Measurements from ENCODE around the gene CPSF4. TPM values are rescaled to one million over a fixed set of nuclear protein-coding genes. Genes with fewer than 3 reads are reported as not detected.
A peak's percentile ranks its signal among the peaks of the same experiment; 100 is the strongest.

Gene CPSF4
- total RNA-seq, 4 donors from 2014 or later = 13.6 to 34.6 (median 23.0) TPM

GRCh38 chr7:99489235-99489634 is 50.5 kb downstream of the CPSF4 start:
- no peak for ATAC-seq
- TF ChIP-seq POLR2AphosphoS5 (IDR thresholded peaks at IDR 0.05) = no peak
- TF ChIP-seq CTCF (IDR thresholded peaks at IDR 0.05) = no peak
- TF ChIP-seq EP300 (IDR thresholded peaks at IDR 0.05) = no peak
- no peak for TF ChIP-seq POLR2A (IDR thresholded peaks at IDR 0.05)
- peaks cover 5 to 57% of the 10 kb centered on the region in 2 donors for H3K36me3 ChIP-seq
- peaks cover 0 to 16% (median 0%) of the 10 kb centered on the region in 3 donors for H3K9me3 ChIP-seq
- no peaks in the 10 kb centered on the region for H3K4me1 ChIP-seq
- H3K4me3 ChIP-seq = no peak overlapping the region
- H3K27me3 ChIP-seq = no peaks in the 10 kb centered on the region
- no peak overlapping the region for H3K27ac ChIP-seq
- WGBS, 2 donors (ENCODE audit: low coverage in 1 of 2) = 84 to 92% methylated on average over 3 to 4 of the region's 4 CpGs

GRCh38 chr7:99490878-99491277 is 52.1 kb downstream of the CPSF4 start:
- TF ChIP-seq POLR2A (IDR thresholded peaks at IDR 0.05) (no peak), POLR2AphosphoS5 (IDR thresholded peaks at IDR 0.05) (no peak), CTCF (IDR thresholded peaks at IDR 0.05) (no peak), EP300 (IDR thresholded peaks at IDR 0.05) (no peak)
- Histone ChIP-seq H3K27me3 (no peaks in the 10 kb centered on the region), H3K27ac (no peak overlapping the region), H3K9me3 (peaks cover 0 to 30% (median 0%) of the 10 kb centered on the region in 3 donors), H3K4me3 (no peak overlapping the region), H3K36me3 (peaks cover 5 to 66% of the 10 kb centered on the region in 2 donors), H3K4me1 (no peaks in the 10 kb centered on the region)
- ATAC-seq = no peak
- 31% methylated on average over 2 of the region's 3 CpGs; no CpG with 5 or more reads in 1 of the 2 donors for WGBS, 2 donors (ENCODE audit: low coverage in 1 of 2)

- H3K4me1 ChIP-seq = peaks cover 2 to 27% (median 14%) of the 10 kb centered on the region in 3 donors
- no peaks in the 10 kb centered on the region for H3K27me3 ChIP-seq
- 82 to 100% methylated on average over 4 to 6 of the region's 6 CpGs for WGBS, 2 donors (ENCODE audit: low coverage in 1 of 2)
- no peak overlapping the region for H3K4me3 ChIP-seq
- H3K9me3 ChIP-seq = peaks cover 0 to 30% (median 0%) of the 10 kb centered on the region in 3 donors
- H3K36me3 ChIP-seq = peaks cover 5 to 81% of the 10 kb centered on the region in 2 donors
- H3K27ac ChIP-seq = no peak overlapping the region
- ATAC-seq = no peak
- TF ChIP-seq POLR2AphosphoS5 (IDR thresholded peaks at IDR 0.05) (no peak), POLR2A (IDR thresholded peaks at IDR 0.05) (no peak), CTCF (IDR thresholded peaks at IDR 0.05) (no peak), EP300 (IDR thresholded peaks at IDR 0.05) (no peak)
These were observed 55.1 kb downstream of the CPSF4 start for GRCh38 chr7:99493823-99494222.

- H3K36me3 ChIP-seq = peaks cover 5 to 56% of the 10 kb centered on the region in 2 donors
- H3K27me3 ChIP-seq = no peaks in the 10 kb centered on the region
- TF ChIP-seq POLR2A (IDR thresholded peaks at IDR 0.05) (no peak), CTCF (IDR thresholded peaks at IDR 0.05) (no peak), EP300 (IDR thresholded peaks at IDR 0.05) (no peak), POLR2AphosphoS5 (IDR thresholded peaks at IDR 0.05) (no peak)
- no peak overlapping the region for H3K27ac ChIP-seq
- H3K4me3 ChIP-seq = peak overlapping the region in 1 of 2 donors; percentile 85
- 71 to 92% methylated on average over 3 to 6 of the region's 6 CpGs for WGBS, 2 donors (ENCODE audit: low coverage in 1 of 2)
- ATAC-seq = no peak
- H3K9me3 ChIP-seq = peaks cover 0 to 26% (median 0%) of the 10 kb centered on the region in 3 donors
- peaks cover 2 to 42% (median 21%) of the 10 kb centered on the region in 3 donors for H3K4me1 ChIP-seq
These were observed 59.2 kb downstream of the CPSF4 start for GRCh38 chr7:99497766-99498545.

GRCh38 chr7:99498546-99498944 is 59.8 kb downstream of the CPSF4 start:
- H3K36me3 ChIP-seq = peaks cover 4 to 50% of the 10 kb centered on the region in 2 donors
- no peaks in the 10 kb centered on the region for H3K27me3 ChIP-seq
- H3K4me3 ChIP-seq = peak overlapping the region; percentile 85 to 88
- peak overlapping the region in 1 of 4 donors; percentile 97 for H3K27ac ChIP-seq
- ATAC-seq = no peak
- peaks cover 0 to 20% (median 0%) of the 10 kb centered on the region in 3 donors for H3K9me3 ChIP-seq
- 50 to 68% methylated on average over 2 to 10 of the region's 11 CpGs for WGBS, 2 donors (ENCODE audit: low coverage in 1 of 2)
- TF ChIP-seq POLR2AphosphoS5 (IDR thresholded peaks at IDR 0.05) (no peak), CTCF (IDR thresholded peaks at IDR 0.05) (no peak), POLR2A (IDR thresholded peaks at IDR 0.05) (no peak), EP300 (IDR thresholded peaks at IDR 0.05) (no peak)
- peaks cover 2 to 42% (median 21%) of the 10 kb centered on the region in 3 donors for H3K4me1 ChIP-seq

All from gastroesophageal sphincter (tissue), 4 donors.